ENCODE measurements around the gene NCOA5.

Gene NCOA5

GRCh38 chr20:46089167-46089416, 670 bp downstream of the NCOA5 start:
- no peak for TF ChIP-seq ZNF274 (IDR thresholded peaks at IDR 0.05; ENCODE audit: low read depth, low read length)
- H3K4me3 ChIP-seq (ENCODE audit: low read length): peak overlapping the region; percentile 90

- no peak for TF ChIP-seq ZNF274 (IDR thresholded peaks at IDR 0.05; ENCODE audit: low read depth, low read length)
- H3K4me3 ChIP-seq (ENCODE audit: low read length): peak overlapping the region; percentile 90
Observed at GRCh38 chr20:46088409-46089166, 1.2 kb downstream of the NCOA5 start.

GRCh38 chr20:46087161-46087560, 2.6 kb downstream of the NCOA5 start:
- peak overlapping the region; percentile 16 for H3K4me3 ChIP-seq (ENCODE audit: low read length)
- no peak for TF ChIP-seq ZNF274 (IDR thresholded peaks at IDR 0.05; ENCODE audit: low read depth, low read length)

- no peak overlapping the region for H3K4me3 ChIP-seq (ENCODE audit: low read length)
Observed at GRCh38 chr20:46085179-46085851, 4.4 kb downstream of the NCOA5 start.

GRCh38 chr20:46084805-46085178, 5.0 kb downstream of the NCOA5 start:
- no peak for TF ChIP-seq ZNF274 (IDR thresholded peaks at IDR 0.05; ENCODE audit: low read depth, low read length)

More at GRCh38 chr20:46085179-46085851, 4.4 kb downstream of the NCOA5 start:
- no peak for TF ChIP-seq ZNF274 (IDR thresholded peaks at IDR 0.05; ENCODE audit: low read depth, low read length)

GRCh38 chr20:46083531-46084061, 6.2 kb downstream of the NCOA5 start:
- H3K4me3 ChIP-seq (ENCODE audit: low read length): no peak overlapping the region
- no peak for TF ChIP-seq ZNF274 (IDR thresholded peaks at IDR 0.05; ENCODE audit: low read depth, low read length)

More at GRCh38 chr20:46084805-46085178, 5.0 kb downstream of the NCOA5 start:
- no peak overlapping the region for H3K4me3 ChIP-seq (ENCODE audit: low read length)

- H3K4me3 ChIP-seq (ENCODE audit: low read length): no peak overlapping the region
- no peak for TF ChIP-seq ZNF274 (IDR thresholded peaks at IDR 0.05; ENCODE audit: low read depth, low read length)
Observed at GRCh38 chr20:46083101-46083500, 6.7 kb downstream of the NCOA5 start.

- no peak overlapping the region for H3K4me3 ChIP-seq (ENCODE audit: low read length)
- no peak for TF ChIP-seq ZNF274 (IDR thresholded peaks at IDR 0.05; ENCODE audit: low read depth, low read length)
Observed at GRCh38 chr20:46081074-46081473, 8.7 kb downstream of the NCOA5 start.

GRCh38 chr20:46078954-46079353, 10.8 kb downstream of the NCOA5 start:
- TF ChIP-seq ZNF274 (IDR thresholded peaks at IDR 0.05; ENCODE audit: low read depth, low read length): no peak
- no peak overlapping the region for H3K4me3 ChIP-seq (ENCODE audit: low read length)

- no peak for TF ChIP-seq ZNF274 (IDR thresholded peaks at IDR 0.05; ENCODE audit: low read depth, low read length)
- no peak overlapping the region for H3K4me3 ChIP-seq (ENCODE audit: low read length)
Observed at GRCh38 chr20:46077642-46078305, 12.0 kb downstream of the NCOA5 start.

- TF ChIP-seq ZNF274 (IDR thresholded peaks at IDR 0.05; ENCODE audit: low read depth, low read length): no peak
Observed at GRCh38 chr20:46076806-46077205, 13.0 kb downstream of the NCOA5 start.

GRCh38 chr20:46074006-46074405, 15.8 kb downstream of the NCOA5 start:
- TF ChIP-seq ZNF274 (IDR thresholded peaks at IDR 0.05; ENCODE audit: low read depth, low read length): no peak
- H3K4me3 ChIP-seq (ENCODE audit: low read length): no peak overlapping the region

More at GRCh38 chr20:46076806-46077205, 13.0 kb downstream of the NCOA5 start:
- no peak overlapping the region for H3K4me3 ChIP-seq (ENCODE audit: low read length)

- no peak overlapping the region for H3K4me3 ChIP-seq (ENCODE audit: low read length)
Observed at GRCh38 chr20:46073443-46073842, 16.3 kb downstream of the NCOA5 start.

GRCh38 chr20:46073024-46073423, 16.7 kb downstream of the NCOA5 start:
- no peak for TF ChIP-seq ZNF274 (IDR thresholded peaks at IDR 0.05; ENCODE audit: low read depth, low read length)
- no peak overlapping the region for H3K4me3 ChIP-seq (ENCODE audit: low read length)

More at GRCh38 chr20:46073443-46073842, 16.3 kb downstream of the NCOA5 start:
- no peak for TF ChIP-seq ZNF274 (IDR thresholded peaks at IDR 0.05; ENCODE audit: low read depth, low read length)

- TF ChIP-seq ZNF274 (IDR thresholded peaks at IDR 0.05; ENCODE audit: low read depth, low read length): no peak
Observed at GRCh38 chr20:46071573-46071972, 18.2 kb downstream of the NCOA5 start.

More at GRCh38 chr20:46071573-46071972, 18.2 kb downstream of the NCOA5 start:
- H3K4me3 ChIP-seq (ENCODE audit: low read length): no peak overlapping the region

All from GM08714 (cell line).